ENCODE measurements around the gene CORO2B.
"Not testable (repeated sequence)": the region's sequence is repeated elsewhere in the genome, so short reads cannot be mapped to it uniquely, and the experiment has no call there.

Gene CORO2B

GRCh38 chr15:68604840-68605478 is 26.2 kb downstream of the CORO2B start:
- not testable (repeated sequence) for DNase-seq (ENCODE audit: low read depth in 3 of 3)

GRCh38 chr15:68606375-68606774 is 27.6 kb downstream of the CORO2B start:
- DNase-seq (ENCODE audit: low read depth in 3 of 3) = no peak

- DNase-seq (ENCODE audit: low read depth in 3 of 3) = no peak
These were observed 29.5 kb downstream of the CORO2B start for GRCh38 chr15:68608206-68608843.

GRCh38 chr15:68608844-68609232 is 30.0 kb downstream of the CORO2B start:
- DNase-seq (ENCODE audit: low read depth in 3 of 3) = no peak

- no peak for DNase-seq (ENCODE audit: low read depth in 3 of 3)
These were observed 30.8 kb downstream of the CORO2B start for GRCh38 chr15:68609629-68610028.

GRCh38 chr15:68610825-68611224 is 32.0 kb downstream of the CORO2B start:
- no peak for DNase-seq (ENCODE audit: low read depth in 3 of 3)

- DNase-seq (ENCODE audit: low read depth in 3 of 3) = no peak
These were observed 33.7 kb downstream of the CORO2B start for GRCh38 chr15:68612503-68612902.

- no peak for DNase-seq (ENCODE audit: low read depth in 3 of 3)
These were observed 34.4 kb downstream of the CORO2B start for GRCh38 chr15:68612979-68613740.

GRCh38 chr15:68614286-68615035 is 35.7 kb downstream of the CORO2B start:
- no peak for DNase-seq (ENCODE audit: low read depth in 3 of 3)

- no peak for DNase-seq (ENCODE audit: low read depth in 3 of 3)
These were observed 36.5 kb downstream of the CORO2B start for GRCh38 chr15:68615301-68615700.

GRCh38 chr15:68615811-68616210 is 37.0 kb downstream of the CORO2B start:
- no peak for DNase-seq (ENCODE audit: low read depth in 3 of 3)

- no peak for DNase-seq (ENCODE audit: low read depth in 3 of 3)
These were observed 37.6 kb downstream of the CORO2B start for GRCh38 chr15:68616397-68616796.

GRCh38 chr15:68617001-68617400 is 38.2 kb downstream of the CORO2B start:
- DNase-seq (ENCODE audit: low read depth in 3 of 3) = no peak

- DNase-seq (ENCODE audit: low read depth in 3 of 3) = no peak
These were observed 39.0 kb downstream of the CORO2B start for GRCh38 chr15:68617777-68618176.

GRCh38 chr15:68618394-68618793 is 39.6 kb downstream of the CORO2B start:
- DNase-seq (ENCODE audit: low read depth in 3 of 3) = no peak

- DNase-seq (ENCODE audit: low read depth in 3 of 3) = no peak
These were observed 40.3 kb downstream of the CORO2B start for GRCh38 chr15:68618908-68619698.

GRCh38 chr15:68620721-68621527 is 42.1 kb downstream of the CORO2B start:
- no peak for DNase-seq (ENCODE audit: low read depth in 3 of 3)

- no peak for DNase-seq (ENCODE audit: low read depth in 3 of 3)
These were observed 42.7 kb downstream of the CORO2B start for GRCh38 chr15:68621535-68621934.

- DNase-seq (ENCODE audit: low read depth in 3 of 3) = no peak
These were observed 44.6 kb downstream of the CORO2B start for GRCh38 chr15:68623301-68623892.

GRCh38 chr15:68625853-68626252 is 47.1 kb downstream of the CORO2B start:
- no peak for DNase-seq (ENCODE audit: low read depth in 3 of 3)
